GM12801 (cell line): ENCODE results near the gene ZNF827.

Source experiments
- CTCF ChIP-seq: IDR thresholded peaks from one replicate; pipeline ENCODE4 v1.5.1; 2011; ENCODE audit warnings: control low read depth; ENCODE audit not compliant: insufficient read length; ENCODE audit errors: extremely low read depth

The ZNF827 gene

GRCh38 chr4:145887241-145887991 lies 51.2 kb downstream of the ZNF827 start:
- TF ChIP-seq CTCF, result no peak

- TF ChIP-seq CTCF, result no peak
Measured at GRCh38 chr4:145886871-145887240, 51.8 kb downstream of the ZNF827 start.

GRCh38 chr4:145885666-145886065 lies 53.0 kb downstream of the ZNF827 start:
- no peak for TF ChIP-seq CTCF

- no peak for TF ChIP-seq CTCF
Measured at GRCh38 chr4:145884775-145885174, 53.8 kb downstream of the ZNF827 start.

GRCh38 chr4:145883101-145883694 lies 55.4 kb downstream of the ZNF827 start:
- no peak for TF ChIP-seq CTCF

GRCh38 chr4:145882604-145883003 lies 56.0 kb downstream of the ZNF827 start:
- TF ChIP-seq CTCF, result no peak

- TF ChIP-seq CTCF, result no peak
Measured at GRCh38 chr4:145881989-145882388, 56.6 kb downstream of the ZNF827 start.
